PC-3 (cell line): ENCODE data around the gene CYTH3. TPM values are rescaled to one million over a fixed set of nuclear protein-coding genes. Genes with fewer than 3 reads are reported as not detected.

Experiments
- ATAC-seq: fragments of 200-7000 bp; cut with Tn5 transposase; 2 replicates; pipeline ENCODE4 v1.9.1; 2020; ENCODE audit warnings: mild to moderate bottlenecking, moderate library complexity
- BruUV-seq: library from RNA; stranded (reverse); fragments of 400-500 nt; replicated peaks from 2 replicates; lab custom pipeline; 2021; lab: Mats Ljungman, UMichigan
- CTCF ChIA-PET: fragments of 300-600 bp; sonication (Branson Sonifier 250); formaldehyde crosslinking; loops from one replicate; lab custom pipeline; 2022; ENCODE audit warnings: antibody characterized with exemption; lab: Charles Lee
- POLR2A ChIA-PET: fragments of 300-600 bp; sonication (Branson Sonifier 250); formaldehyde crosslinking; loops from one replicate; lab custom pipeline; 2022; ENCODE audit warnings: antibody characterized with exemption; ENCODE audit not compliant: unreplicated experiment; lab: Charles Lee
- DNase-seq: peaks from one replicate; pipeline ENCODE4 v3.0.0-alpha.2; 2015
- H2AFZ ChIP-seq: fragments of 300-600 bp; sonication (generic); 2 replicates; pipeline ENCODE4 v1.6.0; 2016; ENCODE audit warnings: antibody characterized with exemption, low read length
- H3F3A ChIP-seq: fragments of 300-600 bp; sonication (generic); one replicate; pipeline ENCODE4 v1.6.0; 2017; ENCODE audit warnings: antibody characterized with exemption, low read length, control low read depth, mild to moderate bottlenecking; ENCODE audit not compliant: unreplicated experiment
- H3K27ac ChIP-seq: fragments of 300-600 bp; sonication (generic); 2 replicates; pipeline ENCODE4 v1.5.1; 2016; ENCODE audit warnings: mild to moderate bottlenecking, low read length
- H3K27me3 ChIP-seq: fragments of 300-600 bp; sonication (generic); 2 replicates; pipeline ENCODE4 v1.6.1; 2016; ENCODE audit warnings: low read length, mixed read lengths
- H3K36me3 ChIP-seq: fragments of 300-600 bp; sonication (generic); 2 replicates; pipeline ENCODE4 v1.6.1; 2016; ENCODE audit warnings: low read depth, mixed run types, low read length, mixed read lengths
- H3K4me1 ChIP-seq: fragments of 300-600 bp; sonication (generic); 2 replicates; pipeline ENCODE4 v1.5.1; 2016; ENCODE audit warnings: low read length; ENCODE audit not compliant: insufficient read depth
- H3K4me2 ChIP-seq: fragments of 300-600 bp; sonication (generic); 2 replicates; pipeline ENCODE4 v1.6.0; 2016; ENCODE audit warnings: low read length
- H3K4me3 ChIP-seq: fragments of 300-600 bp; sonication (generic); 2 replicates; pipeline ENCODE4 v1.5.1; 2016; ENCODE audit warnings: mild to moderate bottlenecking, low read length, mixed read lengths
- H3K79me2 ChIP-seq: fragments of 300-600 bp; sonication (generic); 2 replicates; pipeline ENCODE4 v1.6.1; 2017; ENCODE audit warnings: low read length, mixed read lengths
- H3K9ac ChIP-seq: fragments of 300-600 bp; sonication (generic); 2 replicates; pipeline ENCODE4 v1.6.0; 2016; ENCODE audit warnings: mild to moderate bottlenecking, low read length
- H3K9me2 ChIP-seq: fragments of 300-600 bp; sonication (generic); replicated peaks from 2 replicates; pipeline ENCODE4 v1.6.1; 2016; ENCODE audit warnings: mixed run types, low read length, mixed read lengths
- H3K9me3 ChIP-seq: fragments of 300-600 bp; sonication (generic); 2 replicates; pipeline ENCODE4 v1.6.1; 2016; ENCODE audit warnings: low read length, mixed read lengths
- H4K20me1 ChIP-seq: fragments of 300-600 bp; sonication (generic); 2 replicates; pipeline ENCODE4 v1.6.1; 2016; ENCODE audit warnings: low read length, mixed read lengths
- CTCF ChIP-seq: fragments of 300-600 bp; sonication (generic); conservative IDR thresholded peaks from 2 replicates; pipeline ENCODE4 v1.5.1; 2017; ENCODE audit warnings: antibody characterized with exemption, low read depth, mild to moderate bottlenecking, low read length
- EZH2 ChIP-seq: fragments of 300-600 bp; sonication (generic); IDR thresholded peaks from one replicate; pipeline ENCODE4 v1.6.1; 2017; ENCODE audit warnings: antibody characterized with exemption, mild to moderate bottlenecking, low read length; ENCODE audit not compliant: unreplicated experiment
- EZH2phosphoT487 ChIP-seq: fragments of 300-600 bp; sonication (generic); IDR thresholded peaks from 2 replicates; pipeline ENCODE4 v1.6.1; 2018; ENCODE audit warnings: mild to moderate bottlenecking, antibody characterized with exemption, low read length, borderline replicate concordance
- intact Hi-C: fragments of 100-400 bp; cut with micrococcal nuclease; formaldehyde crosslinking; loops from 2 replicates; pipeline ENCODE4 v1.9.0; 2023
- total RNA-seq: library from RNA; depleted of rRNA; stranded (reverse); fragments of >200 nt; gene quantifications from 2 replicates; pipeline ENCODE4 v1.2.3, GENCODE V29; 2014

CYTH3 gene
- total RNA-seq, 1 experiment from 2014 or later, result 23.1 TPM

- no peak for DNase-seq
- peak overlapping the region; percentile 97 for H3K4me2 ChIP-seq
- BruUV-seq, result no TSS peak
- H2AFZ ChIP-seq, result peak overlapping the region; percentile 62
- CTCF ChIA-PET, result no interaction called here
- H3K36me3 ChIP-seq, result no peaks in the 10 kb centered on the region
- intact Hi-C loops, result loop anchor here (1.0 to 5.0 kb wide), 5 partner anchors 11 to 165 kb away; no protein-coding TSS in a partner anchor
- peaks cover 27% of the 10 kb centered on the region for H3K4me1 ChIP-seq
- H4K20me1 ChIP-seq, result peaks cover 8% of the 10 kb centered on the region; the same call in 1 of the 2 replicates
- no peaks in the 10 kb centered on the region for H3K9me2 ChIP-seq
- TF ChIP-seq EZH2 (no peak), EZH2phosphoT487 (no peak), CTCF (no peak)
- peak overlapping the region; percentile 62 for H3K9ac ChIP-seq
- H3F3A ChIP-seq, result no peaks in the 10 kb centered on the region
- H3K27me3 ChIP-seq, result no peaks in the 10 kb centered on the region
- no peaks in the 10 kb centered on the region for H3K9me3 ChIP-seq
- H3K4me3 ChIP-seq, result peak overlapping the region; percentile 93
- peaks cover 58% of the 10 kb centered on the region for H3K79me2 ChIP-seq
- peak; percentile 3 for ATAC-seq
- POLR2A ChIA-PET, result interaction anchor here (0.6 kb wide), 1 partner anchor 52 kb away, joined by 3 read pairs; no protein-coding TSS in a partner anchor
- H3K27ac ChIP-seq, result no peak overlapping the region
Measured at GRCh38 chr7:6271694-6272440, 557 bp downstream of the CYTH3 start.

- peak; percentile 79 for ATAC-seq
- TF ChIP-seq CTCF (peak; percentile 43), EZH2phosphoT487 (no peak), EZH2 (no peak)
- Histone ChIP-seq H4K20me1 (peaks cover 8% of the 10 kb centered on the region; the same call in 1 of the 2 replicates), H3K4me3 (peak overlapping the region; percentile 93), H3K9ac (peak overlapping the region; percentile 62), H2AFZ (peak overlapping the region; percentile 62), H3K27ac (no peak overlapping the region), H3K4me1 (peaks cover 27% of the 10 kb centered on the region), H3F3A (no peaks in the 10 kb centered on the region), H3K27me3 (no peaks in the 10 kb centered on the region), H3K9me3 (no peaks in the 10 kb centered on the region), H3K79me2 (peaks cover 65% of the 10 kb centered on the region), H3K36me3 (no peaks in the 10 kb centered on the region), H3K9me2 (no peaks in the 10 kb centered on the region), H3K4me2 (peak overlapping the region; percentile 97)
- DNase-seq, result peak; percentile 68
- intact Hi-C loops, result loop anchor here (1.0 to 5.0 kb wide), 4 partner anchors 36 to 166 kb away; no protein-coding TSS in a partner anchor
- BruUV-seq, result TSS peak; percentile 33
- POLR2A ChIA-PET, result interaction anchor here (0.6 kb wide), 2 partner anchors 52 to 159 kb away, joined by 3 to 4 read pairs; no protein-coding TSS in a partner anchor
- CTCF ChIA-PET, result no interaction called here
Measured at GRCh38 chr7:6271060-6271658, 1.3 kb downstream of the CYTH3 start.
